ENCODE measurements around the gene ZFR2.

DNA sequence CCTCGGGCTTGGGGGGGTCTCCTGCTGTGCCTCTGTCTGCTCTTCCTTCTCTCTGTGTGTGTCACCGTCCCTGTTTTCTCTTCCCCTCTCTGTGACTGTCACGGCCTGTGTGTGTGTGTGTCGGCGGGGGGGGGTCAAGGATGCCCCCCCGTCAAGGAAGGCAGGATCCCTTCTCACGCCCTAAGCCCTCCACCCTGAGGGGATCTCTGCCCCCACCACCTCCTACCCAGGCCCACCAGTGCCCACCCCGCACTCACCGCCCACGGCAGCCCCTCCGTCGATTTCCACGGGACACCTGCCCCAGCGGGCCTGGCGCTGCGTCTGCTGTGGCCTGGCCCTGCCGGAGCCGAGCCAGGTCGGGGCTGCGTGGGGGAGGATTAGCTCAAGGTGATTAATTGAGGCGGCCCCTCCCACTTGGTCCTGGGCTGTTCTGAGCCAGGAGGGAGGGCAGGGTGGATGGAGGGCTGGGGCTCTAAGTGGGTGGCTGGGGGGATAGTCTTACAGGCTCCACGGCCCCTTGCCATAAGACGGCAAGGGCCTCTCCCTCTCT, 96.9 kb downstream of the ZFR2 start, which contains the start of gene RAX2:
- TF ChIP-seq CTCF (IDR thresholded peaks at IDR 0.05 in 4 of 5, conservative IDR thresholded peaks at IDR 0.05 in 1 of 5): no peak
- TF ChIP-seq POLR2A (IDR thresholded peaks at IDR 0.05): no peak
